ENCODE measurements around the gene UTP18. TPM values are rescaled to one million over a fixed set of nuclear protein-coding genes. Genes with fewer than 3 reads are reported as not detected.
"Not testable (repeated sequence)": the region's sequence is repeated elsewhere in the genome, so short reads cannot be mapped to it uniquely, and the experiment has no call there.

The UTP18 gene
- total RNA-seq, 1 experiment from 2014 or later: 109 TPM

GRCh38 chr17:51258756-51259563 lies 1.4 kb upstream of the UTP18 start:
- no peak for DNase-seq (ENCODE audit: low spot score)

DNA sequence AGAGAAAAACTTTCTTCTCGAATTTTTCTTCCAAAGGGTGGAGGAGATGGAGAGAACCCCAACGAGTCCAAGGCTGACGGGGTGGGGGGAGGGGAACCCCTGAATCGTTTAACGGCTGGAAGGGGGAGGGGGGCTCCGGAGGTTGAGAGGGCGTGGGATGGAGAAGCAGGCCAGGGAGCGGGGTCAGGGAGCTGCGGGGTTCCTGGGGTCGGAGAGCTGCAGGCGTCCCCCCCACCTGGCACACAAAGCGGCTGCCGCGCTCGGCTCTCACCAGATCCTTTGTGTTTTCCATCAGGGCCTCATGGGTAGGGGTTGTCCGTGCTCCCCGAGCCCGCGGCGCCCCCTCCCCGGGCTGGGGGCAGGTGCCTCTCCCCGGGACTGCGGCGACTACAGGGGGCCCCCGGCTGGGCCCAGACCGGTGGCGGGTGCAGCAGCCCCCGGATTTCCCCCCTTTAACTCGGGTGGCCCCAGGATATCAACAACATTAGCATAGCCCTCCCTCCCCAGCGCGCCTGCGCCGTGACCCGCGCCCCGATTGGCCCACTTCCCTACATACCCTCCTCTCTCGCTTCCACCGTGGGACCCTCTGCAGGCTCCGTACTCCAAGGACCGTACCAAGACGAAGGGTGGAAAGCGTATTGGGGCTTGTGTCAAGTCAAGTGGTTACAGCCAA lies 646 bp upstream of the UTP18 start, which contains the start of gene MBTD1:
TSS of gene MBTD1 (minus strand) at position 486 of the 673 bp plus-strand sequence. CDS start 34,888 bp downstream, outside the sequence.
- DNase-seq (ENCODE audit: low spot score): peak; percentile 90

- DNase-seq (ENCODE audit: low spot score): no peak
Measured at GRCh38 chr17:51261024-51261963, 948 bp downstream of the UTP18 start.

GRCh38 chr17:51263006-51263405 lies 2.7 kb downstream of the UTP18 start:
- no peak for DNase-seq (ENCODE audit: low spot score)

GRCh38 chr17:51264466-51264865 lies 4.1 kb downstream of the UTP18 start:
- DNase-seq (ENCODE audit: low spot score): not testable (repeated sequence)

GRCh38 chr17:51269991-51270390 lies 9.6 kb downstream of the UTP18 start:
- DNase-seq (ENCODE audit: low spot score): no peak

DNA sequence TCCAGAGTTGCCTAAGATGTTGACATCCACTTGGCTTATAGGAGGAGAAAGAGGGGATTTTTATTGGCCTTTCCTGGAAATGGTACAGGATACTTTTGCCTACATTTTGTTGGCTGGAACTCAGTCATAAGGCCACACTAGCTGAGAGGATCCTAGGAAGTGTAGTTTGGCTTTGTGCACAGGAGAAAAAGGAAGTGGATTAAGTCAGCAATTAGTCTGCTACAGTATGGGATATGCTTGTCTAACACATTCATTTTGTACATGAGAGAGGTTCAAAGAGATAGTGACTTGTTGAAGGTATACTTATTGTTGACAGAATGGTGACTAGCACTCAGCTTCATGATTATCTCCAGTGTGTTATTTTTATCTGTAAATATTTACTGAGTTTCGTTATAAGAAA lies 10.3 kb downstream of the UTP18 start:
- no peak for DNase-seq (ENCODE audit: low spot score)

DNA sequence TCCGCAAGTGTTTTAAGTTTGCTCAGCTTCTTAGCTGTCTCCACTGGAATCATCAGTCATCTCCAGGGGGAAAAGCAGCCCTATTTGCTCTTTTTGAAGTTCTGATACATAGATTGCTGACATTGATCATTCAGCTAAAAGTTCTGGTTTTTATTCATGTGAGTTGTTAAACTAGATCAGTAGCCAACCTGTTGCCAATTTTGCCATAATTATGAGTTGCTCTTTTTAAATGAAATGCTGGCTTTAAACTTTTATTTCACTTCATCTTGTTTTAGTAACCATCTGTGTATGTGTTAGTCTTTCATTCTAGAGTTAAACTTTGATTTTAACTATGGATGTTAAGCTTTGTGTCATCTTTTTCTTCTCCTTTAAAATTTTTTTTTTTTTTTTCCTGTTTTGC lies 12.5 kb downstream of the UTP18 start:
- DNase-seq (ENCODE audit: low spot score): no peak

- DNase-seq (ENCODE audit: low spot score): peak; percentile 75
Measured at GRCh38 chr17:51275381-51275780, 15.0 kb downstream of the UTP18 start.

GRCh38 chr17:51279183-51279582 lies 18.8 kb downstream of the UTP18 start:
- no peak for DNase-seq (ENCODE audit: low spot score)

DNA sequence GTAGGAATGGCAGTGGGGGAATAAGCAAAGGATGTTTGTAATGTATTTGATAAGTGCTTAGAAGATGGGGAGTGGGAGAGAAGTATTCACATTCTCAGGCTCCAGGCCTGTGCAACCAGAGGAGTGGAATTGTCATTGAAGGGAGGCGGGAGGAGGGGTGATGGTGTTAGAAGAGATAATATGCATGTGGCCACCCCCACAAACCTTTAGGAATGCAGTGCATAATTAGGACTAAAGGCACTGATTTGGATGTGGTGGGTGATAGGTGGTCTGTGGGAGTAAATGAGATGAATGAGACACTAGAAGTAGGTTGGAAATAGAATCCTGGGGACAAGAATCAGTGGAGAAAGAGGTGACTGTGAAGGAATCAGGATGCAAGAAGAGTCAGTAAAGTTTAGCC lies 27.1 kb downstream of the UTP18 start:
- DNase-seq (ENCODE audit: low spot score): no peak

- DNase-seq (ENCODE audit: low spot score): no peak
Measured at GRCh38 chr17:51289696-51290111, 29.4 kb downstream of the UTP18 start.

DNA sequence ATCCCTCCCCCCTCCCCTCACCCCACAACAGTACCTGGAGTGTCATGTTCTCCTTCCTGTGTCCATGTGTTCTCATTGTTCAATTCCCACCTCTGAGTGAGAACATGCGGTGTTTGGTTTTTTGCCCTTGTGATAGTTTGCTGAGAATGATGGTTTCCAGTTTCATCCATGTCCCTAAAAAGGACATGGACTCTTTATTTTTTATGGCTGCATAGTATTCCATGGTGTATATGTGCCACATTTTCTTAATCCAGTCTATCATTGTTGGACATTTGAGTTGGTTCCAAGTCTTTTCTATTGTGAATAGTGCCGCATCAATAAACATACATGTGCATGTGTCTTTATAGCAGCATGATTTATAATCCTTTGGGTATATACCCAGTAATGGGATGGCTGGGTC lies 34.0 kb downstream of the UTP18 start:
- DNase-seq (ENCODE audit: low spot score): not testable (repeated sequence)

DNA sequence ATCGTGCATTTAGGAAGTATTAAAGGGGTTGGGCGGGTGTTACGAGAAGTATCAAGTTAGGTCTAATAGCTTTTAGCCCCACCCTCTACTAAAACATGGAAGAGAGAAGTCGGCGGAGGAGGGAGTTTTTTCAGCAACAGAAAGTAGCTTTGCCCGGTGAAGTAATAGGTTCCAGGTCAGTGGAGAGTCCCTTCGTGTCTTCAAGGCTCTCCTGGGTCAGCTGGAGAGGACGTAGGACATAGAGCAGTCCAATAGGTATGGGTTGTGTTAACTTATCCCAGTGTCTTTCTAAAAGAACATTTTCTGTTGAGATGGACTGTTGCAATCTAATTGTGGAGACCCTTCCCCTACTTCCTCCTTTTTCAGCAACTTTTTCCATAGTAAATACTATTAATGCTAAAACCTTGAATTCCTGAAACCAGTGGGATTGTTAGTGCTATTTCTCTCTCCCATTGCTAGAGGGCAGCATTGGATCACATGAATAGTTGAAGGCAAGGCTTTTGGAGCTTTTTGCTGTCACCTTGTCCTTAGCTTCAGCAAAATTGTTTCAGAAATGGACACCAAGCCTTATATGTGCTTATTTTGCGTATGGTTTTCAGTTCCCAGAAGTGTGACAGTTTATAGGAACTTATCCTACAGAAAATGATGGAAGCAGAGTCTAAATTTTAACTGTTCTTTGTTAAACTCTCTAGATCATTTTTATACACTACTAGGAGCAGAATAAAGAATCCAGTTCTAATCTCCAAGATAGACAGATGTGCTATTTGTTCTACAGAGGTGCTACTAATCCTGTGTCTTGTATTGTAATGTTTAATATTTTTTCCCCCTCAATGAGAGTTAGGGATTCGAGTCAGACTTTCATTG lies 38.4 kb downstream of the UTP18 start:
- peak; percentile 32 for DNase-seq (ENCODE audit: low spot score)

GRCh38 chr17:51299859-51300258 lies 39.5 kb downstream of the UTP18 start:
- no peak for DNase-seq (ENCODE audit: low spot score)

- no peak for DNase-seq (ENCODE audit: low spot score)
Measured at GRCh38 chr17:51305182-51305581, 44.8 kb downstream of the UTP18 start.

GRCh38 chr17:51312003-51312402 lies 51.7 kb downstream of the UTP18 start:
- DNase-seq (ENCODE audit: low spot score): not testable (repeated sequence)

- DNase-seq (ENCODE audit: low spot score): no peak
Measured at GRCh38 chr17:51319186-51319585, 58.8 kb downstream of the UTP18 start.

DNA sequence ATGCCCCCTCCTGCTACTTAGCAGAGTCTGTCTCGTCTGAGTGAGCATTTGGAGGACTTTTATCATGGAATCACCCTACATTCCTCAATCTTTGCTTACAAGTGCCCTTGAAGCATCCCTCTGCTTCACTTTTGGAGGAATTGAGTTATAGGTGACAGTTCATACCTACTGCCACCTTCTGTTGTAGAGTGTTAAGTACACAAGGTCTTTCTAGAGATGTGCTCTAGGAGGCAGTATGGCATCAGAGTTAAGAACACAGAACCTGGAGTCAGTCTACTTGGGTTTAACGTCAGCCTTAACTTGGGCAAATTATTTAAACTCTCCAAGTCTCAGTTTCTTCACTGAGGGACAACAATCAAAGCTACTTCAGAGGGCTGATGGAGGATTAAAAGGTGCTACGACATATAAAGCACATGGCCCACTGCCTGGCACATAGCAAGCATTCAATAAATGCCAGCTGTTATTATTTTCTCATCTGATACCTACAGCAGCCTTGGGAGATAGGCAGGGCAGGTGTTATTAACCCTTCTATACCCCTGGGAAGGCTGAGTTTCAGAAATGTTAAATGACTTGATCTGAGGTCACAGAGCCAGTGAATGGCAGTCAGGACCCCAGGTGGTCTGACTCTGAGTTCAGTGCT lies 62.2 kb downstream of the UTP18 start:
- DNase-seq (ENCODE audit: low spot score): peak; percentile 33

DNA sequence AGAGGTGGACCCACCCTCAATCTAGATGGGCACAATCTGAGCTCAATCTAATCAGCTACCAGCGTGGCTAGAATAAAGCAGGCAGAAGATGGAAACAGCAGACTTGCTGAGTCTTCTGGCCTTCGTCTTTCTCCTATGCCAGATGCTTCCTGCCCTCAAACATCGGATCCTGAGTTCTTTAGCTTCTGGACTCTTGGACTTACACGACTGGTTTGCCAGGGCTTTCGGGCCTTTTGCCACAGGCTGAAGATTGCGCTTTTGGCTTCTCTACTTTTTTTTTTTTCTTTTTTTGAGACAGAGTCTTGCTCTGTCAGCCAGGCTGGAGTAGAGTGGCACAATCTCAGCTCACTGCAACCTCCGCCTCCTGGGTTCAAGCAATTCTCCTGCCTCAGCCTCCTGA lies 65.1 kb downstream of the UTP18 start:
- no peak for DNase-seq (ENCODE audit: low spot score)
